Activated naive CD8-positive, alpha-beta T cell treated with anti-CD3 and anti-CD28 coated beads, Interleukin-2, amount 50 U/mL, for 16 hours (primary cell): Measurements from ENCODE around the gene NAA50.

Experiments
- DNase-seq: peaks from one replicate; pipeline ENCODE4 v3.0.0-alpha.2; 2020; ENCODE audit warnings: low read depth, low spot score

The NAA50 gene

GRCh38 chr3:113690482-113690881 lies 55.6 kb downstream of the NAA50 start:
- no peak for DNase-seq

- DNase-seq, result no peak
Observed at GRCh38 chr3:113685956-113686721, 59.9 kb downstream of the NAA50 start.

DNA sequence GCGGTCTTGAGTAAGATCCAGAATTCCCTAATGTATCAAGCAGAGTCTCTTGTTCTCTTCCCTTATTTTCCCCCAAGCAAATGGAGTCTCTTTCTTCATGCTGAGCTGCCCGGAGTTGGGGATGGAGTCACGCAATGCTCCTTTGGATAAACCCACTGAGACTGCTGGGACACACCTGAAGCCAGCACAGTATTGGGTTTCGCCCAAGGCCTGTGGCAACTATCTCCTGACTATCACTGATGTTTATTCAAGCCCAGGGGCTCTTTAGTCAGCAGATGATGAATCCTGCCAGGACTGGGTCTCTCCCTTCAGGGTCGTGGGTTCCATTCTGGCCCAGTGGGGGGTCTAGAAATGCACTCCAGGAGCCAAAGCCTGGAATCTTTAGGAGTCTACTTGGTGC lies 60.9 kb downstream of the NAA50 start:
- no peak for DNase-seq

DNA sequence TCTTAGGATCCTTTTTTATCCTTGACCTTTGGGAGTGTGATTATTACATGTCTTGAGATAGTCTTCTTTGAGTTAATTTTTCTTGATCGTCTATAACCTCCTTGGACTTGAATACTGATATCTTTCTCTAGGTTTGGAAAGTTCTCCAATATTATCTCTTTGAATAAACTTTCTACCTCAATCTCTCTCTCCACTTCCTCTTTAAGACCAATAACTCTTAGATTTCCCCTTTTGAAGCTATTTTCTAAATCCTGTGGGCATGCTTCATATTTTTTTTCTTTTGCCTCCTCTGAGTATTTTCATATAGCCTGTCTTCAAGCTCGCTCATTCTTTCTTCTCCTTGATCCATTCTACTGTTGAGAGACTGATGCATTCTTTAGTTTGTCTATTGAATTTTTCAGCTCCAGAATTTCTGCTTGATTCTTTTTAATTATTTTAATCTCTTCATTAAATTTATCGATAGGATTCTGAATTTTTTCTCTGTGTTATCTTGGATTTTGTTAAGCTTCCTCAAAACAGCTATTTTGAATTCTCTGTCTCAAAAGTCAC lies 61.7 kb downstream of the NAA50 start:
- no peak for DNase-seq

DNA sequence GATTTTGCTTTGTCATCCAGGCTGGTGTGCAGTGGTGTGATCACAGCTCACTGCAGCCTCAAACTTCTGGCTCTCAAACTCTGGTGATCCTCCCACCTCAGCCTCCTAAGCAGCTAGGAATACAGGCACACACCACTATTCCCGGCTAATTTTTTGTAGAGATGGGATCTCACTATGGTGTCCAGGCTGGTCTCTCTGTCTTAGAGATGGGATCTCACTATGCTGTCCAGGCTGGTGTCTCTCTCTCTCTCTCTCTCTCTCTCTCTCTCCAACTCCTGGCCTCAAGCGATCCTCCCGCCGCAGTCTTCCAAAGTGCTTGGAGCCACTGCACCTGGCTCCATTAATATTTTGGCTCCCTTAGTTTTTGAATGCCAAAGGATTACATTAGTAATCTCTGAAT lies 67.3 kb downstream of the NAA50 start:
- DNase-seq, result no peak

DNA sequence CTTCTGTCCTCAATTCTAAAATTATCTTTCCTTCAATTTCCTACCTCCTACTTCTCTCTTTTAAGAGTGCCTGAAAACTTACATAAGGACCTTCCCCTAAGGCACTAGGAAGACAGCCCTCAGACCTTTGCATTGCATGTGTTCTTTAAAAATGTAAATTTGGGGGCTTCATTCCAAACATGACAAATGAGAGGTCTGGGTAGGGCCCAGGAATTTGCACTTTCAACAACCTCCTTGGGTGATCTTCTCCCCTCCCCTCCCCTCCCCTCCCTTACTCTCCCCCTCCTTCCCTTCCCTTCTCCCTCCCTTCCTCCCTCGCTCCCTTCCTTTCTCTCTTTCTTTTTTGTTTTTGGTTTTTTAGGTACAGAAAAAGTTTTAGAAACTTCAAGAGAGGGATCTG lies 68.3 kb downstream of the NAA50 start:
- no peak for DNase-seq

GRCh38 chr3:113676261-113676660 lies 69.8 kb downstream of the NAA50 start:
- DNase-seq, result no peak

DNA sequence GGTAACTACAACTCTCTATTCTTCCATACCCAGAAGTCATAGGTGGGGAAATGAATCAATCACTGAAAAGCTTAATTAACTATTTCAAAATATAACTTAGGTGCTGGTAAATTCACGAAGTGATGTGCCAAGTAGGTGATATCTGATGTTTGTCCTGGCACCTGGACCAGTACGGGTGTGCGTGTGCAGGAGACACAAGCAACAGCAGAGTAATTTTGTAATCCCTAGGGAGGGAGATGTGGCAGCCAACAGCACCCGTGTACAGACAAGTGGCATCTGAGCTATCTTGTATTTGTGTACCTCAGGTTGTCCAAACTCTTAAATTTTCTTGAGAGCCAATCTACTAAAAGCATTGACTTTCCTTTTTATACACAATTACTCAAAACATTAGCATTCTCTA lies 72.5 kb downstream of the NAA50 start:
- DNase-seq, result no peak

DNA sequence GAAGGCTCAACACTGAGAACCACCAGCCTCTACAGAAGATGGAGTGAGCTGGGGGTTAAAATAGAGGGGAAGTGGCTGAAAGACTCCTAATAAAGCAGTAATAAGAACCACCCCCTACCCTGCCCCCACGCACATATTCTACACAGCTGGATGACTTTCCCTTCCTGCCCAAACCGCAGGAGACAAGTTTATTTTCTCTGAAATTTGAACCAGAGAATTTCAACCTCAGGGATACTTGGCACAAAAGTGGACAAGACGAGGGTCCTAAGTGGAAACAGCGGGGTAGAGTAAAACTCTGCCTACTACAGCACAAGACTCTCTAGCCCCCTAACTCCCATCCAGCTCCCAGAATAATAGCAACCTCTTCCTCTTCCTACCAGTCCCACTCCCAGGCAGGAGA lies 78.0 kb downstream of the NAA50 start:
- DNase-seq, result no peak
